SK-N-MC (cell line): ENCODE results near the gene OTOGL.

Experiments
- EZH2 ChIP-seq: fragments of 200-600 bp; sonication (generic); IDR thresholded peaks from one replicate; pipeline ENCODE4 v1.6.1; 2017; ENCODE audit warnings: antibody characterized with exemption
- FOXP2 ChIP-seq: optimal IDR thresholded peaks from 2 replicates; pipeline ENCODE3; 2011; ENCODE audit warnings: mild to moderate bottlenecking, moderate library complexity; ENCODE audit not compliant: insufficient read depth; ENCODE audit errors: extremely low read length, control extremely low read depth
- POLR2AphosphoS5 ChIP-seq: IDR thresholded peaks from 2 replicates; pipeline ENCODE4 v1.6.1; 2012; ENCODE audit warnings: mild to moderate bottlenecking, low read depth, low read length, borderline replicate concordance

DNA sequence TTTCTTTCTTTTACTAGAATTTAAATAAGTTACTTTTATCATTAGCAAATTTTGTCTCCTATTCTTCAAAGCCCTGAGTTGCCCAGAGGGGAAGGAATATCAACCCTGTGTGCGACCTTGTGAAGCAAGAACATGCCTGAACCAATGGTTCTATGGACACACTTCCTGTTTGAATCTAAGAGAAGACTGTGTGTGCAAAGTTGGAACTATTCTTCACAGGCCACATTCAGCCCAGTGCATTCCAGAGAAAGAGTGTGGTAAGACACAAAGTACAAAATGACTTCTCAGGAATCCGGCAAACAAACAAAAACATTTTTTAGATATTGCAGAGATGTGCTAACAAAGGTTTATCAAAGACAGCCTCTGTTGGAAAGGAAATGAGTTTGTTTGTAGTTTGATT is 253.9 kb downstream of the OTOGL start:
- no peak for TF ChIP-seq EZH2
- TF ChIP-seq POLR2AphosphoS5: no peak
- no peak for TF ChIP-seq FOXP2
